OCI-LY7 (cell line): ENCODE data around the gene SEMA5A. TPM values are rescaled to one million over a fixed set of nuclear protein-coding genes. Genes with fewer than 3 reads are reported as not detected.

Source experiments
- BruUV-seq: library from RNA; stranded (reverse); fragments of 400-500 nt; replicated peaks from 2 replicates; lab custom pipeline; 2021; lab: Mats Ljungman, UMichigan
- CTCF ChIA-PET: fragments of 300-600 bp; sonication (Branson Sonifier 250); formaldehyde crosslinking; loops from one replicate; lab custom pipeline; 2022; ENCODE audit warnings: antibody characterized with exemption; ENCODE audit not compliant: unreplicated experiment; lab: Charles Lee
- POLR2A ChIA-PET: fragments of 300-600 bp; sonication (Branson Sonifier 250); formaldehyde crosslinking; loops from one replicate; lab custom pipeline; 2022; ENCODE audit warnings: antibody characterized with exemption; lab: Charles Lee
- DNase-seq: peaks from one replicate; pipeline ENCODE4 v3.0.0-alpha.2; 2015; ENCODE audit warnings: low spot score
- H2AFZ ChIP-seq: fragments of 200-600 bp; sonication (generic), shearing (Covaris generic); 2 replicates; pipeline ENCODE4 v1.6.1; 2014; ENCODE audit warnings: mild to moderate bottlenecking, antibody characterized with exemption, low read length, moderate library complexity
- H3K27ac ChIP-seq: fragments of 200-600 bp; sonication (generic); 2 replicates; pipeline ENCODE4 v1.5.1; 2014; ENCODE audit warnings: mixed run types, low read depth, mild to moderate bottlenecking, moderate library complexity, low read length, inconsistent platforms; ENCODE audit not compliant: poor library complexity, severe bottlenecking
- H3K36me3 ChIP-seq: fragments of 200-600 bp; sonication (generic); 2 replicates; pipeline ENCODE4 v1.6.1; 2014; ENCODE audit warnings: mild to moderate bottlenecking, antibody characterized with exemption, low read length, moderate library complexity, mixed read lengths; ENCODE audit not compliant: insufficient read depth
- H3K4me1 ChIP-seq: fragments of 200-600 bp; sonication (generic); 2 replicates; pipeline ENCODE4 v1.5.1; 2014; ENCODE audit warnings: mild to moderate bottlenecking, low read length; ENCODE audit not compliant: insufficient read depth, poor library complexity, severe bottlenecking
- H3K4me2 ChIP-seq: fragments of 200-600 bp; sonication (generic); 2 replicates; pipeline ENCODE4 v1.6.1; 2014; ENCODE audit warnings: mild to moderate bottlenecking, low read length
- H3K4me3 ChIP-seq: fragments of 200-600 bp; sonication (generic); 2 replicates; pipeline ENCODE4 v1.5.1; 2014; ENCODE audit warnings: mild to moderate bottlenecking, low read depth, low read length; ENCODE audit not compliant: poor library complexity, severe bottlenecking
- H3K79me2 ChIP-seq: fragments of 200-600 bp; sonication (generic); 2 replicates; pipeline ENCODE4 v1.6.1; 2016; ENCODE audit warnings: low read depth, mild to moderate bottlenecking, low read length, moderate library complexity, mixed read lengths; ENCODE audit not compliant: insufficient read depth
- H3K9me2 ChIP-seq: fragments of 200-600 bp; sonication (generic); 2 replicates; pipeline ENCODE4 v1.6.1; 2016; ENCODE audit warnings: mild to moderate bottlenecking, low read length, mixed read lengths; ENCODE audit not compliant: insufficient read depth
- H3K9me3 ChIP-seq: fragments of 200-600 bp; sonication (generic); 2 replicates; pipeline ENCODE4 v1.6.1; 2014; ENCODE audit warnings: mild to moderate bottlenecking, mixed run types, low read length, mixed read lengths
- H4K20me1 ChIP-seq: fragments of 200-600 bp; sonication (generic); 2 replicates; pipeline ENCODE4 v1.6.1; 2014; ENCODE audit warnings: mild to moderate bottlenecking, antibody characterized with exemption, low read length, moderate library complexity, mixed read lengths; ENCODE audit not compliant: insufficient read depth
- EZH2phosphoT487 ChIP-seq: fragments of 200-600 bp; sonication (generic); IDR thresholded peaks from 2 replicates; pipeline ENCODE4 v1.6.1; 2018; ENCODE audit warnings: low read depth, borderline replicate concordance, mild to moderate bottlenecking, mixed run types, antibody characterized with exemption, low read length, moderate library complexity, mixed read lengths
- intact Hi-C: fragments of 100-400 bp; cut with micrococcal nuclease; formaldehyde crosslinking; loops from one replicate; pipeline ENCODE4 v1.10.0; 2022; ENCODE audit not compliant: unreplicated experiment
- total RNA-seq, 2 experiments: library from RNA; depleted of rRNA in 1 of 2; stranded (reverse); fragments of >200 nt in 1 of 2; shearing (Covaris generic) in 1 of 2; gene quantifications; 2 replicates each; pipeline ENCODE4 v1.2.3, GENCODE V29; 2014 to 2022
- TF ChIP-seq, protein P1 (sequence below): fragments of 200-600 bp; sonication (generic); conservative IDR thresholded peaks from 2 replicates; pipeline ENCODE4 v1.5.1; 2014; ENCODE audit warnings: mild to moderate bottlenecking, antibody characterized with exemption, low read length, moderate library complexity, mixed read lengths

Gene SEMA5A
- total RNA-seq, 2 experiments from 2014 or later = not detected

GRCh38 chr5:9460885-9461645 is 84.8 kb downstream of the SEMA5A start:
- CTCF ChIA-PET = interaction anchor here (0.5 kb wide), 1 partner anchor 232 kb away, joined by 3 read pairs; no protein-coding TSS in a partner anchor
- DNase-seq = no peak
- H3K27ac ChIP-seq = no peak overlapping the region
- H3K79me2 ChIP-seq = no peaks in the 10 kb centered on the region
- H3K4me3 ChIP-seq = no peak overlapping the region
- intact Hi-C loops = no loop called here
- no peaks in the 10 kb centered on the region for H3K4me1 ChIP-seq
- TF ChIP-seq, protein P1, sequence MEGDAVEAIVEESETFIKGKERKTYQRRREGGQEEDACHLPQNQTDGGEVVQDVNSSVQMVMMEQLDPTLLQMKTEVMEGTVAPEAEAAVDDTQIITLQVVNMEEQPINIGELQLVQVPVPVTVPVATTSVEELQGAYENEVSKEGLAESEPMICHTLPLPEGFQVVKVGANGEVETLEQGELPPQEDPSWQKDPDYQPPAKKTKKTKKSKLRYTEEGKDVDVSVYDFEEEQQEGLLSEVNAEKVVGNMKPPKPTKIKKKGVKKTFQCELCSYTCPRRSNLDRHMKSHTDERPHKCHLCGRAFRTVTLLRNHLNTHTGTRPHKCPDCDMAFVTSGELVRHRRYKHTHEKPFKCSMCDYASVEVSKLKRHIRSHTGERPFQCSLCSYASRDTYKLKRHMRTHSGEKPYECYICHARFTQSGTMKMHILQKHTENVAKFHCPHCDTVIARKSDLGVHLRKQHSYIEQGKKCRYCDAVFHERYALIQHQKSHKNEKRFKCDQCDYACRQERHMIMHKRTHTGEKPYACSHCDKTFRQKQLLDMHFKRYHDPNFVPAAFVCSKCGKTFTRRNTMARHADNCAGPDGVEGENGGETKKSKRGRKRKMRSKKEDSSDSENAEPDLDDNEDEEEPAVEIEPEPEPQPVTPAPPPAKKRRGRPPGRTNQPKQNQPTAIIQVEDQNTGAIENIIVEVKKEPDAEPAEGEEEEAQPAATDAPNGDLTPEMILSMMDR = no peak
- no peak for TF ChIP-seq EZH2phosphoT487
- H3K4me2 ChIP-seq = no peak overlapping the region
- BruUV-seq = no TSS peak
- no peaks in the 10 kb centered on the region for H3K36me3 ChIP-seq
- H2AFZ ChIP-seq = no peak overlapping the region
- POLR2A ChIA-PET = no interaction called here
- H3K9me2 ChIP-seq = no peaks in the 10 kb centered on the region
- no peaks in the 10 kb centered on the region for H3K9me3 ChIP-seq
- no peaks in the 10 kb centered on the region for H4K20me1 ChIP-seq

- H2AFZ ChIP-seq = no peak overlapping the region
- ChIA-PET CTCF (no interaction called here), POLR2A (interaction anchor here (0.7 kb wide), 1 partner anchor 154 kb away, joined by 3 read pairs; no protein-coding TSS in a partner anchor)
- no peak overlapping the region for H3K4me3 ChIP-seq
- no peaks in the 10 kb centered on the region for H4K20me1 ChIP-seq
- DNase-seq = no peak
- no TSS peak for BruUV-seq
- no peaks in the 10 kb centered on the region for H3K4me1 ChIP-seq
- H3K36me3 ChIP-seq = no peaks in the 10 kb centered on the region
- no peaks in the 10 kb centered on the region for H3K9me3 ChIP-seq
- intact Hi-C loops = no loop called here
- no peaks in the 10 kb centered on the region for H3K9me2 ChIP-seq
- no peak overlapping the region for H3K27ac ChIP-seq
- no peak for TF ChIP-seq EZH2phosphoT487
- TF ChIP-seq, protein P1 = no peak
- no peak overlapping the region for H3K4me2 ChIP-seq
- H3K79me2 ChIP-seq = no peaks in the 10 kb centered on the region
Observed at GRCh38 chr5:9456435-9457042, 89.3 kb downstream of the SEMA5A start.
